Activated CD8-positive, alpha-beta memory T cell treated with anti-CD3 and anti-CD28 coated beads for 1 hour (primary cell): ENCODE results near the gene B4GAT1.
A peak's percentile ranks its signal among the peaks of the same experiment; 100 is the strongest.

ENCODE experiments used
- DNase-seq, 2 donors: peaks; one replicate each; pipeline ENCODE4 v3.0.0-alpha.2; 2020; ENCODE audit warnings: low read depth in 1 of 2; ENCODE audit errors: extremely low read depth in 1 of 2

Gene B4GAT1

DNA sequence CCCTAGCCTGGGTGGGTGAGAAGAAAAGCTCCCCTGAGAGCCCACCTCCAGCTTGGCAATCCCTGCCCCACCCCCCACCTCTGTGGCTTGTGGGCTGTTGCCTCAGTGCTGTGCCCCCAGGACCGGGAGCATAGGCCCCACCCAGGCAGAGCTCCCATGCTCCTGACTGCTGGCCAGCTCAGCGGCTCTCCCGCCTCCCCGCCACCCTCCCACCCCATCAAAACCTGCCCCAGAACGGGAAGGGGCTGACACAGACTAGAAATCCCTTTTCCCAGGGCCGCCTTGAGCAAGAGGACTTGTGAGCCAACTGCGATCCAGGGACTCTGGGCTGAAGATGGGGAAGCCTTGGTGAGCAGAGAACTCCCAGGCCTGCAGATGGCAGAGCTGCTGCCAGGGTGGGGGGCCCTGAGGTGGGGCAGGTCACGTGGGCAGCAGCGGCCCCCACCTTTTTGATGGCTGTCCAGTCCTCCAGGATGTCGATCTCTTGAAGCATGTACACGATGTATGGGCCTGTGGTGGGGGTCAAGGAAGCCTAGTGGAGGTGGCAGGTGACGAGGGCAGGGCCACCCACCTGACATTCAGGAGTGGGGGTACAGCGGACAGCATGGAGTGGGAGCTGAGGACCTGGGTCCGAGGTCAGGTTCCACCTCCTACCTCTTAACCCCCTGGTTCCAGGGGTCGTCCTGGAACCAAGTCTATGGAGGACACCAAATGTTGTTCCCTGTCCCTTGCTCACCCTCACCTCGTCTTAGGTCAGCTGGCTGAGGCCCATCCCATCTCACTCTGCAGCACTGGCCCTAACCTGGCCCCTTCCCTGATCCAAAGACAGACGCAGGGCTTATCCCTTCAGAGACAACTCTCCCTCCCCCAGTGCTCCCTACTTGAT, 8.9 kb downstream of the B4GAT1 start:
- DNase-seq: no peak

DNA sequence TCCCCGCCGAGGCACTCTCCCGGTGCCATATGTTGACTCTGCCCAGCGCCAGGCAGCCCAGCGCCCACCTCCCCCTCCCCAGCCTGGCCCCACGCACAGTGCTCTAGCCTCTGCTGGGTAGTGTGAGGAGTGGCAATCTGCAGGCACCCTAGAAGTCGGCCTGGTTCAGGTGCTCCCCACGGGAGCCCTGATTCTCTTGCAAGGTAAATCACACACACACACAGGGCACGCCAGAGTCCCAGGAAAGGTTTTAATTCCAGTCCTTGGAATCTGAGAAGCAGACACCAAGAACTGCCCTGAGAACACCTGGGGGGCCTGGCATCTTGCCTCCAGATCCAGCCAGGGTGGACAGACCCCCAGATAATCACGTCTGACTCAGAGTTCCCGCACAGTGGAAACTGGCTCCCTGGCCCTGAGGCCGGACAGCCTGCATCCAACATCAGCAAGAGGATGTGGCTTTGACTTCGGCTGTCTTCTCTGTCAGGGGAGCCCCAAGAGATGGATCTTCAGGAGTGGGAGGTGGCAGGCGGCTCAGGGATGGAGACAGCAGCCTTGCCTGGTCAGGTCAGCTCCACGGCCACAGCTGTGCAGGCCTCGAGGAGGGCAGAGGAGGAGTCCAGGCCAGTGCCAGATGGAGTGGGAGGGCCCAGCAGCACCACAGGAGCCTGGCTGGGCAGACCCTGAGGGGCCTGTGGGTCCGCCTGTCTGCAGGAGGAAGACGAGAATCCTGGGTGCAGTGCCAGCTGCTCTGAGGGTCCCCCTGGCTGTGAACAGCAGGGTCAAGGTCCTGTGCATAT, 10.1 kb downstream of the B4GAT1 start:
- no peak for DNase-seq

DNA sequence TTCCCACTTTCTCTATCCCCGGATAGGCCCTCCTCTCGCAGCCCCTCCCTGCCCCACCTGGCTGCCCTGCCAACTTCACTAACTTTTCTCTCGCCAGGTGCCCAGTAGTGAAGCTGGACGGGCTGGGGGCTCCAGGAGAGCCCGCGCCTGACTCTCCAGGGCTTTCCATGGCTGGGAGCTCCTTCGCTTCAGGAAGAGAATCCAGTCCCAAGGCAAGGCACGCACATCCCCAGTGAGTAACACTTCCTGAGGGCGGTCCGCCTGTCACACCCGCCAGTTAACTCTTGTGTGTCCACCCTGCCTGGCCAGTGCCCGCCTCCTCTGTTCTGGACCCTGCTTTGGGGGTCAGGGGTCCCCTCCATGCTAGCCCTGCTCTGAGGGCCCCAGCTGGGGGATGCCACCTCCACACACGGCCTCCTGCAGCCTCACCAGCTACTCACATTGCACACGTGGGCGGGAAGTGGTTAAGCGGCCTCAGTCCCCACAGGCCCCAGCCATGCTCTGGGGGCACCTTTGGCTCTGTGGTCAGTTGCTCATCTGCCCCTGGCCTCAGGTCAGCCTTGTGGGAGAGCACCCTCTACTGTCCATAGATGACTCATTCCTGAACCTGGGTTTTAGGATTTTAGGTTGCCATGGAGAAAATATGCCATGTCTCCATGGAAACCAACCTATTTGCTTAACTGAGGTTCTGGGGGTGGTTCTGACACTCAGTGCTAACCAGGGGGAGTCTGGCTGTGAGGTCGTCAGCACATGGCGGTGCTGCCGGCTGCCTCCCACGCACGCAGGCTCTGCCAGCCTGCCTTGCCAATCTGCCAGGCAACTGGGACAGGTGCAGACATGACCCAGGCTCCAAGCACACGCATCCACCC, 11.0 kb downstream of the B4GAT1 start, which contains the start of gene RIN1:
RIN1 (minus strand) TSS at position 201 of the 869 bp plus-strand sequence; CDS start at position 169, 32 bp downstream.
- DNase-seq: no peak

DNA sequence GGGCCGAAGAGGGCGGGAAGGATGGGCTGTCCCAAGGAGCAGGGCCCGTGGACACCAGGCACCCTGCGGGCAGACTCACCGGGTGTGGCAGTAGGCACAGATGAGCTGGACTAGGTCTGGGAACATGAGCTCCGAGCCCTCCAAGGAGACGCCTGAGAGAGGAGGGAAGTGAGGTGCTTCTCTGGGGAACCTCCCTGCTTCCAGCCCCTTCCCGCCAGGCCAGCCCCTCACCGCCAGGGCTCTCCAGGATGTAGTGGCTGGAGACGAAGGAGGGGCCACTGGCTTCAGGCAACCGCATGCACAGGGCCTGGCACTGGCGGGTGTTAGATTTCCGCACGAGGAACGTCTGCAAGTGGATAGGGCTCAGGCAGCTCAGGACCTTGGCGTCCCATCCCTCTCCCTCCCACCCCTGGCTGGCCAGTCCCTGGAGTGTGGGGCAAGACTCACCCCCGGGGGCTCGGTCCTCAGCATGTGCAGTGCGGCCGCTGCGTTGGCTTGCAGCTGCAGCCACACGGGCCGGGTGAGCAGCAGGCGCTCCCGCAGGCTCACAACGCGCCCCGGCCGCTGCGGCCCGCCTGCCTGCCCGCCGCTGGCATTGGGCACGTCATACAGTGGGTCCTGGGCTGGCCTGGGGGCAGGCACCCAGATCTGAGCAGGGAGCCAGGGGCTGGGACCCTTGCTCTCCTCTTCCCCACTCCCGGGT, 11.7 kb downstream of the B4GAT1 start:
- DNase-seq: no peak

DNA sequence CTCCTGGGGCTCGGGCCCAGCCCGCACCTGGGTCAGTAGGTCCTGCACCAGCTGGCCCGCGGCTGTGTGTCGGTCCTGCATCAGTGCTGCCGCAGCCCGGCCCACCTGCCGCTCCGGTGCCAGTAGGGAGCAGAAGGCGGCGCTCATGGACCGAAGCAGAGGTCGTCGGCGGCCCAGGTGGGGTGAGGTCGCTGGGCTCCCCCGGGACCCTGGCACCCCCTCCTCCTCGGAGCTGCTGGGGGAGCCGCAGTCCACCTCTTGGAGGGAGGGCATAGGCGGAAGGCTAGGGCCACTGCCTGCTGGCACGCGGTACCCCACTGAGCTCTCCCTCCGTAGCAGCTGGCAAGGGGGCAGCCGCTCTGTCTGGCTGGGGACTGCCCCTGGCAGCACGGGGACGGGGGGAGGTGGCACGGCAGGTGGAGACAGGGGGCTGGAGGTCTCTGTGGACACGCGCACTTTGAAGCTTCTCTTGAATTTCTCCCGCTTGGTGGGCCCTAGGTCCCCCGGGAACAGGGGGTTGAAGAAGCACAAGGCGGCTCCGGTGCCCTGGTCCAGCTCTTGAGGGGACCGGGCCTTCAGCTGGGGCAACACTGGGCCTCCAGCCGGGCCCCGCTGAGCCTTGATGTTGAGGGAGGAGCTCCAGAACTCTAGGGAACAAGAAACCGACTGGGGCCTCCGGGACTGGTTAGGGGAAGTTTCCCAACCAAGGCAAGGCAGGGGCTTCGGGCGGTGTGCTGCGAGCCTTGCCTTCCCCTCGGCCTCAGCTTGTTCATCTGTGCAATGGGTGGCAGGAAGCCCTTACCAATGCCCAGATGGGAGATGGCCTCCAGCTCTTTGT, 12.6 kb downstream of the B4GAT1 start:
- DNase-seq: no peak

DNA sequence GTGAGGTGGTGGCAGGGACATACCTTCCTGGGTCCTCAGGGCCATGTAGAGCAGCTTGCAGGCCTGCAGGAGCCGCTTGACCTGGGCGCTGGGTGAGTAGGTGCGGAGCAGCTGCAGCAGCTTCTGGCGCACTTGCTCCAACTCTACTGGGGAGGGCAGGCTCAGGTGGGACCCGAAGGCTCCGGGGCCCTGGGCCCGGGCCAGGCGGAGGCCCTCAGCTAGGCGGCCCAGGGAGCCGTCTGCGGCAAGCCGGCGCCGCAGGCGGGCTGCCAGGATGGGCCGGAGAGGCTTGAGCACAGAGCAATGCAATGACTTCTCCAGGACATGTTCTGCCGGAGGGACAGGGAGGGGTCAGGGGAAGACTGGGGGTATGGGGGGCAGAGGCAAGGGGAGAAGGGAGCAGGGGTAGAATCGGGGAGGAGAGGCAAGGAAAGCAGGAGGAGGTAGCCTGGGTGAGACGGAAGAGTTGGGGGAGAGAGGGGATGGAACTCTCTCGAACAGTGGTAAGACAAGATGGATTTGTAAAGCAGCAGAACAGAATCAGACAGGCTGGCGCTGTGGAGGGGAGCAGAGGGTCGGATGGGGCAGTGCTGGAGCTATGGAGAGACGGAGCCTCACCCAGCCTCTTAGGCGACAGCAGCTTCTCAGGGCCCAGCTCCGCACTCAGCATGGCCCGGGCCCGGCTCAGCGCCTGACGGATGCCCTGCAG, 13.4 kb downstream of the B4GAT1 start:
- DNase-seq: no peak

DNA sequence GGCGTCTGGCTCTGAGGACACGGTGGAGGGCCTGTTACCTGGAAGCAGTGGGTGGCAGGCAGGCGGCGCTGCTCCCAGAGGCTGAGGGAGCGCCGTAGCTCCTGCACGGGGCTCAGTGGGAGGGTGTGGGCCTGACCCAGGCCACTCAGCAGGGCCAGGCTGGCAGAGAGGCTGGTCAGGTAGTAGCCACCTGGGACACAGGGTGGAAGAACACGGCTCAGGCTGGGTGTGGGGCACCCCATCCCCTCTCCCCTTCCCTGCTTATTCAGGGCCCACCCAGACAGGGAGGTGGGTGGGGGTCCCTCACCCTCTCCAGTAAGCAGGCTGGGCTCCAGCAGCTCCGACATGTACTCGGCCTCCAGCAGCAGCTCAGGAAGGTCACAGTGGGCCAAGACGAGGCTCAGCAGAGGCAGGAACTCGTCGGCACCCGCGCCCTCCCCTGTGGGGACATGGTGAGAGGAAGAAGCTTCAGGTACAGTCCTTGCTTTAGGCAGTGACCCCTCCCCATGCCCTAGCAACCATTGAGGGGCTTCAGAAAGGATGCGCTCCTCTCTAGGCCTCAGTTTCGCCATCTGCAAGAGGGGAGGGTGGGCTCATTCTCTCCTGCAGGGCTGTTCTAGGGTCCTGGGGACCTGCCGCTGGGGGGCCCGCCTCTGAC, 14.1 kb downstream of the B4GAT1 start:
- DNase-seq: no peak

DNA sequence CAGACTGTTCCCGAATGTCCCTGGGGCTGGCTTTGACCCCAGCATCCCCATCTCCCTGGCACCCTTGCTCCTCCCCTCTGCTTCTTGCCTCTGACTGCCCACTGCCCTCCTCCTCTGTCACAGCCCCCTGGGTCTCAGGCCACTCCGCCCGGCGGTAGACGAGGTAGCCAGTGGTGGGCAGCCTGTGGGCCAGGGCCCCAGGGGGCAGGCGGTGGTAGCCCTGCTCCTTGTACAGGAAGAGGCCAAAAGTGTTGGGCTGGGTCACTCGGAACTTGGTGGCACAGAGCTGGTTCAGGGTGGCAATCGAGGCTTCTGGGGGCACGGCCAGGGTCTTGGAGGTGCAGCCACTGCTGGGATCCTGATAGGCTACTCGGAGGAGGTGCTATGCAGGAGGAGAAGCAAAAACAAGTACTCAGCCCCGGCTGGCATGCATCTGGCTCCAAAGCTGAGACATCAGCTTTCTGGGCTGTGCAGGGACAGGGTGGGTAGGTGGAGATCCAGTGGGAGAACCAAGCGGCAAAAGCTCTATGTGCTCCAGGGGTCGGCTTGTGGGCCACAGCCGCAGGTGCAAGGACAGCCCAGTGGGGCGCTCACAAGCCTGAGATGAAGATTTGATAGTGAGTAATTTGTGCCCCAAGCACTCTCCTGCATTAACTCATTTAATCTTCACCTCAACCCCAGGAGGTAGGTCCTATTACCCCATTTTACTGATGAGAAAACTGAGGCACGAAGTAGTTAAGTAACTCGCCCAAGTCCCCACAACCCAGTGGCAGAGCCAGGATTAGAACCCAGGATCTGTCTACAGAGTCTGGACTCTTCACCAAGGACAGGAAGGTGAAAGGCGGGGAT, 14.8 kb downstream of the B4GAT1 start:
- DNase-seq: no peak

DNA sequence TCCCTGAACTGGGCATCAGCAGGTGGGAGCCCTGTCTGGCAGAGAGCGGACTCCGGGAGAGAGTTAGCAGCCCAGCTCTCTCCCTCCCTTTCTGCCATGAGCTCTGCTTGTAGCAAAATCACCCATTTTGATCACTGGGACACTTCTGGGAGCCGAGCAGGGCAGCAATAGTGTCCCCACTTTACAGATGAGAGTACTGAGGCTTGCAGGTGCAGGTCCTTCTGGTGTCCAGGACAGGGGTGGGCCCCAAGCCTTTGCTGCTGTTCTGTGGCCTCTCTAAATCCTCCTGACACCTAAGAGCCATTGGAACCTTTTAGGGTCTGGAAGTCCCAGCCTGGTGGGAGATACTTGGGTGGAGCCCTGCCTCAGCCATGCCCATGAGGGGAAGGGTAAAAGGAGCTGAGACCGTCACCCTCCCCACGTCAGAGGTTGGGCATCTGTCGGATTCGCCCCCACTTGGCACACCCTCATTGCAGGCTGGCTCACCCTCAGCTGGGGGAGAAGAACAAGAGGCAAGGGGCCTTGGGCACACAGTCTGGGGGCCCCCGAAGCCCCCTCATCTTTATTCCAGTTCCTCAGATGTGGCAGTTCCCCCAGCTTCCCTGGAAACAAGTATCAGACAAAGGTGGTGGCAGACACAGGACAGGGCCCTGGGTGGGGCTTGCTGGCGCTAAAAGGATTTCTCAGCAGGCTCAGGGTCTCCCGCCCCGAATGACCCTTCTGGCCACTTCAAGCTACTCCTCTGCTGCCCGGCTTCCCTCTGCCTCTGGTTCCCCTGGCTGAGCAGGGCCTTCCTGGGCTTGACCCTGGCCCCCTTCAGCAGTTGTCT, 15.7 kb downstream of the B4GAT1 start:
- DNase-seq: no peak

DNA sequence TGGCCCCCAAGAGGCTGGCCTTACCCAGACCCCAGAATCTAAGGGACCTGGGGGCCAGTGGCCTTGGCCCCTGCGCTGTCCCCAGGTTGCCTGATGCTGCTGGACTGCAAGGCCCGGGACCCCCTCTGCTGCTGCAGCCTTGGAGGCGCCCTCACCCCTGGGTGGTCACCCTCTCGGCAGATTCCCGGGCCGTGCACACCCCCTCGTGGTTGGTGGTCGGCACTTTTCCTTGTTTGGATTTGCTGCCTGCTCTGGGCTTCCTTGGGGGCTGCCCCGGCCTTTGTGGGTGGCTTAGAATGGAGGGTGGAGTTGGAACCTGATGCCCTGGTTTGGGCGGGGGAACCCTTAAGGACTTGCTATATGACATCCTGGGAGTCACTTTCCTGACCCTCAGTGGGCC, 16.5 kb downstream of the B4GAT1 start:
- DNase-seq: no peak

DNA sequence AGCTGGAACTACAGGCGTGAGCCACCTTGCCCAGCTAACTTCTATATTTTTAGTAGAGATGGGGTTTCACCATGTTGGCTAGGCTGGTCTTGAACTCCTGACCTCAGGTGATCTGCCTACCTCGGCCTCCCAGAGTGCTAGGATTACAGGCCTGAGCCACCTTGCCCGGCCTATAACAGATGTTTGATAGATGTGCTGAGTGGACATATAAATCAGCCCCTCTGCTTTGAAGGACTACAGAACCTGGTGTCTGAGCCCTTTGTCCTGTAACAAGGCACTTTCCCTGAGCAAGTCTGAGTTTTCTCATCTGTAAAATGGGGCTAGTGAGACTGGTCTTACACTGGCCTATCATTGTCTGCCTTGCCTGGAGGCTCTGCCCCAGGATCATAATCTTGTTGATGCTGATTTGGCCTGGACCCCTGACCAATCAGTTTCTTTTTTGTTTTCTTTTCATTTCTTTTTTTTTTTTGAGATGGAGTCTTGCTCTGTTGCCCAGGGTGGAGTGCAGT, 18.2 kb downstream of the B4GAT1 start:
- DNase-seq: no peak

DNA sequence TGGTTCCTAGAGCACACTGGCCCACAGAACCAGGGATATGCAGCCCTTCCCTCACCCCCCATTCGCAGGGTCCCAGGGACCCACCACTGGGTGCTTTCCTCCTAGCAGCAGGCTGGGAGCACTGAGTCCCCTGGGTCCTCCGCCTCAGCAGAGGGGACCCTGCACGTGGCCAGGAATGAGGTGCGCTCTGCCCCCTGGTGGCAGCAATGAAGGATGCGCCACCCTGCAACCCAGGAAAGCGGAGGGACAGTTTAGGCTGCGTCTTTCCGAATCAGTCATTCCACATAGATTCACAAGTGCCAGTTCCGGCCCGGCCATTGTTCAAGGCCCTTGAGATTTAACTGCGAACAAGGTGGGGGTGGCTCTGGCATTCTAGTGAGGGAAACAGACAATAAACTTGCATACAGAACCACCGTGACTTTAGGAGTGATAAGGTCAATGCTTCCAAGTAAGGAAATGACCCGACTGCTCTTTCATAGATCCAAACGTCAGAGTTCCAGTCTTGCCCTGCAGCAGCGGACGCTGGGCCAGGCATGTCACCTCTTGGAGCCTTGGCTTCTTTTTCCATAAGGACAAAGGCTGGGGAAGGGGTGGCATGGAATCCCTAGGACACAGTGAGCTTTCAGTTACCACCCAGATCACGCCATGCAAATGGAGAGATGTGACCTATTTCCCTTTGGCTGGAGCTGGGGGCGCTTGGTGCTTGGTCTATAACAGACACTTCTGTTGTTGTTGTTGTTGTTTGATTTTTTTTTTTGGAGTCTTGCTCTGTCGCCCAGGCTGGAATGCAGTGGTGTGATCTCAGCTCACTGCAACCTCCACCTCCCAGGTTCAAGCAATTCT, 18.9 kb downstream of the B4GAT1 start:
- peak in 1 of 2 donors; percentile 72 for DNase-seq

DNA sequence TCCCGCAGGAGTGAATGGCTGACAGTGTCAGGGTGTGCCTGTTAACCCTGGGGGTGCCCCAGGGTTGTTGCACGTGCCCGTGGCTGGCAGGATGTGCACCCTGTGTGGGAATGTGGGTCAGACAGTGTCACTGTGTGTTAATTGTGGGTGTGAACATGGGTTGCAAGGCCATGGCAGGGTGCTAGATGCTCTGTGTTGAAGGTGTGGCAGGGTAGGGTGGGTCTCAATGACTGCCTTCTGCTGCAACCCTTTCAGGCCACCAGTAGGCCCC, 19.5 kb downstream of the B4GAT1 start:
- DNase-seq: no peak

DNA sequence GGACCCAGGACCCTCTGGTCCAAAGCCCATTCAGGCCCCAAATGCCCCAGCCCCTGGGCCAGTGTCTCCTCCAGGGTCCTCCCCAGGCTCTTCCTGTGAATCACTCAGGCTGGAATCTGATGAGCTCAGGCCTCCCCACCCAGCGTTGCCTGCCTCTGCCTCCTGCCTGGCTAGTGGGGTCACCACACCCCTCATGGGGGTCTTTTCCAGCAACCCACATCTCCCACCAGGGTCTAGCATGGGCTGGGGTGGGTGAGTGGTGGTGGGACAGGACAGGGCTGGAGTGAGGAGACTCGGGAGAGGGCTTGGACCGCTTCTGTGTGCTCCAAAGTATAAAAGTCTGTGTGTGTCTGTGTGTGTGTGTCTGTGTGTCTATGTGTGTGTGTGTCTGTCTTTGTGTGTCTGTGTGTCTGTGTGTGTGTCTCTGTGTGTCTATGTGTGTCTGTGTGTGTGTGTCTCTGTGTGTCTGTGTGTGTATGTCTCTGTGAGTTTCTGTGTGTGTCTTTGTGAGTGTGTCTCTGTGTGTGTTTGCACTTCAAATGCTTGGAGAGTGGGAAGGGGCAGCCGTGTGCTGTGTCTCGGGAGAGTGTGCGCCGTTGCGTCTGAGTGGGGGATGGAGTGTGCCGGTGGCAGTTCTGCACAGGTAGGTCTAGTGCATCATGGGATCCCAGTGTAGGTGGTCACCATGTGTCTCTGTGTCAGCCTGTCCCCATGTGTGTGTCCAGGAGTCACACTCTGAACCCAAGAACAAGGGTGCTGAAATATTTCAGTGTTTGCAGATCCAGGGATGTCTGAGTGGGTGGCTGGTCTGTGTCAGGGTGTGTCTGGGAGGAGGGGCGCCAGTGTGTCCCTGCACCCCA, 20.0 kb downstream of the B4GAT1 start:
- no peak for DNase-seq
